Renal cortical epithelial cell (primary cell): ENCODE data around the gene SAMD1. TPM values are rescaled to one million over a fixed set of nuclear protein-coding genes. Genes with fewer than 3 reads are reported as not detected.
A peak's percentile ranks its signal among the peaks of the same experiment; 100 is the strongest.

Source experiments
- DNase-seq: peaks from one replicate; pipeline ENCODE4 v3.0.0-alpha.2; 2011; ENCODE audit warnings: low read depth
- total RNA-seq: library from RNA; depleted of rRNA; stranded (reverse); fragments of >200 nt; gene quantifications from 2 replicates; pipeline ENCODE4 v1.2.3, GENCODE V29; 2014

The SAMD1 gene
- total RNA-seq, 1 donor from 2014 or later, result 35.0 TPM

GRCh38 chr19:14113762-14114414 is 23.3 kb upstream of the SAMD1 start:
- DNase-seq, result no peak

GRCh38 chr19:14112809-14113385 is 22.3 kb upstream of the SAMD1 start:
- DNase-seq, result no peak

GRCh38 chr19:14112051-14112808 is 21.7 kb upstream of the SAMD1 start:
- DNase-seq, result no peak

GRCh38 chr19:14111486-14111885 is 20.9 kb upstream of the SAMD1 start:
- DNase-seq, result no peak

GRCh38 chr19:14110650-14111049 is 20.1 kb upstream of the SAMD1 start:
- DNase-seq, result no peak

GRCh38 chr19:14107581-14108461 is 17.3 kb upstream of the SAMD1 start:
- peak; percentile 27 for DNase-seq

- DNase-seq, result no peak
Observed at GRCh38 chr19:14106840-14107239, 16.3 kb upstream of the SAMD1 start.

- DNase-seq, result no peak
Observed at GRCh38 chr19:14105680-14106079, 15.1 kb upstream of the SAMD1 start.

GRCh38 chr19:14103310-14103709 is 12.8 kb upstream of the SAMD1 start:
- DNase-seq, result no peak

GRCh38 chr19:14102756-14103155 is 12.2 kb upstream of the SAMD1 start:
- DNase-seq, result no peak

GRCh38 chr19:14102102-14102696 is 11.6 kb upstream of the SAMD1 start:
- no peak for DNase-seq

GRCh38 chr19:14101003-14101545 is 10.5 kb upstream of the SAMD1 start:
- no peak for DNase-seq

- no peak for DNase-seq
Observed at GRCh38 chr19:14097532-14098151, 7.1 kb upstream of the SAMD1 start.

- no peak for DNase-seq
Observed at GRCh38 chr19:14096272-14096992, 5.9 kb upstream of the SAMD1 start.

- DNase-seq, result no peak
Observed at GRCh38 chr19:14094854-14095253, 4.3 kb upstream of the SAMD1 start.

- no peak for DNase-seq
Observed at GRCh38 chr19:14093117-14093823, 2.7 kb upstream of the SAMD1 start.

- DNase-seq, result no peak
Observed at GRCh38 chr19:14091813-14092462, 1.4 kb upstream of the SAMD1 start.

- peak; percentile 73 for DNase-seq
Observed at GRCh38 chr19:14091081-14091812, 696 bp upstream of the SAMD1 start.
